ENCODE measurements around the gene PLAC1. TPM values are rescaled to one million over a fixed set of nuclear protein-coding genes. Genes with fewer than 3 reads are reported as not detected.

PLAC1 gene
- total and polyA plus RNA-seq, 4 donors, result 0.31 to 0.63 (median 0.47) TPM; not detected in 1

DNA sequence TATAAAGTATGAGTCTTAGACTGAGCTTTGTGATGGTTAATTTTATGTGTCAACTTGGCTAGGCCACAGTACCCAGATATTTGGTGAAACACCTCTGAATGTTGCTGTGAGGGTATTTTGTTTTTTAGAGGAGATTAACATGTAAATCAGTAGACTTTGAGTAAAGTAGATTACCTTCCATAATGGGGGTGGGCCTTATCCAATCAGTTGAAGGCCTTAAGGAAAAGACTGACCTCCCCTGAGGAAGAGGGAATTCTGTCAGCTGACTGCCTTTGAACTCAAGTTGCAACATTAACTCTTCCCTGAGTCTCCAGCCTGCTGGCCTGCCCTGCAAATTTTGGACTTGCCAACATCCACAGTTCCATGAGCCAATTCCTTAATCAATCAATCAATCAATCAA, 66.0 kb downstream of the PLAC1 start:
- H3K9me3 ChIP-seq (ENCODE audit: control insufficient read depth in 4 of 4, insufficient read depth in 3 of 4, low read length in 3 of 4), result no peaks in the 10 kb centered on the region
- H3K9ac ChIP-seq (ENCODE audit: insufficient read depth in 1 of 2, low read length in 2 of 2), result no peak overlapping the region
- H3K36me3 ChIP-seq (ENCODE audit: control insufficient read depth in 4 of 4, insufficient read depth in 4 of 4, low read length in 4 of 4), result no peaks in the 10 kb centered on the region
- H3K4me3 ChIP-seq, result no peak overlapping the region
- no peak for DNase-seq
- no peak for ATAC-seq (ENCODE audit: insufficient read depth, low FRiP score)
- H3K27me3 ChIP-seq (ENCODE audit: control insufficient read depth in 3 of 3, insufficient read depth in 3 of 3, low read length in 2 of 3), result peaks cover 0 to 8% (median 8%) of the 10 kb centered on the region in 3 donors
- no peak overlapping the region for H3K27ac ChIP-seq (ENCODE audit: low read depth in 1 of 2, low read length in 1 of 2)
- H3K4me1 ChIP-seq (ENCODE audit: control insufficient read depth in 5 of 5, insufficient read depth in 5 of 5, low read length in 5 of 5), result no peaks in the 10 kb centered on the region
- TF ChIP-seq, protein P1, sequence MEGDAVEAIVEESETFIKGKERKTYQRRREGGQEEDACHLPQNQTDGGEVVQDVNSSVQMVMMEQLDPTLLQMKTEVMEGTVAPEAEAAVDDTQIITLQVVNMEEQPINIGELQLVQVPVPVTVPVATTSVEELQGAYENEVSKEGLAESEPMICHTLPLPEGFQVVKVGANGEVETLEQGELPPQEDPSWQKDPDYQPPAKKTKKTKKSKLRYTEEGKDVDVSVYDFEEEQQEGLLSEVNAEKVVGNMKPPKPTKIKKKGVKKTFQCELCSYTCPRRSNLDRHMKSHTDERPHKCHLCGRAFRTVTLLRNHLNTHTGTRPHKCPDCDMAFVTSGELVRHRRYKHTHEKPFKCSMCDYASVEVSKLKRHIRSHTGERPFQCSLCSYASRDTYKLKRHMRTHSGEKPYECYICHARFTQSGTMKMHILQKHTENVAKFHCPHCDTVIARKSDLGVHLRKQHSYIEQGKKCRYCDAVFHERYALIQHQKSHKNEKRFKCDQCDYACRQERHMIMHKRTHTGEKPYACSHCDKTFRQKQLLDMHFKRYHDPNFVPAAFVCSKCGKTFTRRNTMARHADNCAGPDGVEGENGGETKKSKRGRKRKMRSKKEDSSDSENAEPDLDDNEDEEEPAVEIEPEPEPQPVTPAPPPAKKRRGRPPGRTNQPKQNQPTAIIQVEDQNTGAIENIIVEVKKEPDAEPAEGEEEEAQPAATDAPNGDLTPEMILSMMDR (IDR thresholded peaks at IDR 0.05; ENCODE audit: control extremely low read depth, extremely low read depth), result no peak

DNA sequence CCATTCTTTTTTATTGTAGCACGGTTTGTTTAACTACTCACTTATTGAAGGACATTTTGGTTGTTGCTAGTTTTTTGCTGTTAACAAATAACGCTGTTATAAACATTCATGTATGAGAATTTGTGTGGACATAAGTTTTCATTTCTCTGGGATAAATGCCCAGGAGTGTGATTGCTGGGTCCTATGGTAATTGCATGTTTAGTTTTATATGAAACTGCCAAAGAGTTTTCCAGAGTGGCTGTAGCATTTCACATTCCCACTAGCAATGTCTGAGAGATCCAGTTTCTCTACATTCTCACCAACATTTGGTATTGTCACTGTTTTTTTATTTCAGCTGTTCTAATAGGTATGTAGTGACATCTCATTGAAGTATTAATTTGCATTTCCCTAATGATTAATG, 66.8 kb downstream of the PLAC1 start:
- Histone ChIP-seq H3K9ac (ENCODE audit: insufficient read depth in 1 of 2, low read length in 2 of 2) (no peak overlapping the region), H3K36me3 (ENCODE audit: control insufficient read depth in 4 of 4, insufficient read depth in 4 of 4, low read length in 4 of 4) (no peaks in the 10 kb centered on the region), H3K4me1 (ENCODE audit: control insufficient read depth in 5 of 5, insufficient read depth in 5 of 5, low read length in 5 of 5) (no peaks in the 10 kb centered on the region), H3K9me3 (ENCODE audit: control insufficient read depth in 4 of 4, insufficient read depth in 3 of 4, low read length in 3 of 4) (no peaks in the 10 kb centered on the region), H3K4me3 (no peak overlapping the region), H3K27ac (ENCODE audit: low read depth in 1 of 2, low read length in 1 of 2) (no peak overlapping the region), H3K27me3 (ENCODE audit: control insufficient read depth in 3 of 3, insufficient read depth in 3 of 3, low read length in 2 of 3) (peaks cover 0 to 8% (median 8%) of the 10 kb centered on the region in 3 donors)
- DNase-seq, result peak in 2 of 3 donors; percentile 35 to 62
- TF ChIP-seq, protein P1 (IDR thresholded peaks at IDR 0.05; ENCODE audit: control extremely low read depth, extremely low read depth), result no peak
- WGBS, 2 donors, result 52 to 71% methylated on average over 2 of the region's 2 CpGs
- no peak for ATAC-seq (ENCODE audit: insufficient read depth, low FRiP score)

DNA sequence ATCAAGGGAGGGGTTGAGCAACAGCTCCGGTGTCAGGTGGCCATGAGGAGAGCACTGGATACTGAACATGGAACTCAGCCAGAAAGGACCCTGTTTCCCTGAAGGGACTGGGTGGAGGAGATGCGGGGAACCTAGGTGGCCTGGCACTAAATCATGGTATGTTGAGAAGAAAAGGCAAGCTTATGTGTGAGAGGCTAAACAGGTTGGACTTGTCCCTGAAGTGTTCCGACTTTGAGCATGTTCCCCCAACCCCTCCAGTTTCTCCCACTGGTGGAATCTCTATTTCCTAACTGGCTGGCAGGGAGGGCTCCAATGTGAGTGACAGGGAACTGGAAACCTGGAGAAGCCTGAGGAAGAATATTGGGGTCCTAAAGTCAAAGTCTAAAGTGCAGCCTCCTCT, 69.5 kb downstream of the PLAC1 start:
- H3K27me3 ChIP-seq (ENCODE audit: control insufficient read depth in 3 of 3, insufficient read depth in 3 of 3, low read length in 2 of 3), result peaks cover 0 to 11% (median 6%) of the 10 kb centered on the region in 3 donors
- no peaks in the 10 kb centered on the region for H3K4me1 ChIP-seq (ENCODE audit: control insufficient read depth in 5 of 5, insufficient read depth in 5 of 5, low read length in 5 of 5)
- H3K9me3 ChIP-seq (ENCODE audit: control insufficient read depth in 4 of 4, insufficient read depth in 3 of 4, low read length in 3 of 4), result no peaks in the 10 kb centered on the region
- H3K27ac ChIP-seq (ENCODE audit: low read depth in 1 of 2, low read length in 1 of 2), result no peak overlapping the region
- DNase-seq, result peak; percentile 33 to 75 (median 39)
- no peak overlapping the region for H3K4me3 ChIP-seq
- H3K36me3 ChIP-seq (ENCODE audit: control insufficient read depth in 4 of 4, insufficient read depth in 4 of 4, low read length in 4 of 4), result no peaks in the 10 kb centered on the region
- no peak for ATAC-seq (ENCODE audit: insufficient read depth, low FRiP score)
- TF ChIP-seq, protein P1 (IDR thresholded peaks at IDR 0.05; ENCODE audit: control extremely low read depth, extremely low read depth), result no peak
- 58 to 59% methylated on average over 3 of the region's 3 CpGs for WGBS, 2 donors
- no peak overlapping the region for H3K9ac ChIP-seq (ENCODE audit: insufficient read depth in 1 of 2, low read length in 2 of 2)

DNA sequence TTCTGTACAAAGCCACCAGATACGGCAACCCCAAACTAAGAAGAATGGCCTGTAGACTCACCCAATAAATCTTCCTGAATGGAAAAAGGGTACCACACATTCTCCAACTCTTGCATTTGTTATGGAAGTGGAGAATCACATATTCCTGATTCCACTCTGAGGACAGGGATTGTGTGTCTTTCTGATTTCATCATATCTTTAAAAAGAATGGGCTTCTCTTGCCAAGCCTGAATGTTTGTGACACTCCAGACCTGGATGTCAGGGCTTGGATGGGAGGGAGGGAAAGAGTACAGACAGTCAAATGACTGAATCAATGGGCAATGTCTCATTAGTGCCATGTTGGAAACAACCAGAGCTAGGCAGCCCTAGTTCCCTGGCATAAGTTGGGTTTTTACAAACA, 77.4 kb downstream of the PLAC1 start:
- no peak overlapping the region for H3K27ac ChIP-seq (ENCODE audit: low read depth in 1 of 2, low read length in 1 of 2)
- 92% methylated on average over 1 of the region's 1 CpG for WGBS, 2 donors
- no peaks in the 10 kb centered on the region for H3K36me3 ChIP-seq (ENCODE audit: control insufficient read depth in 4 of 4, insufficient read depth in 4 of 4, low read length in 4 of 4)
- no peak overlapping the region for H3K4me3 ChIP-seq
- TF ChIP-seq, protein P1 (IDR thresholded peaks at IDR 0.05; ENCODE audit: control extremely low read depth, extremely low read depth), result no peak
- no peak for ATAC-seq (ENCODE audit: insufficient read depth, low FRiP score)
- H3K9ac ChIP-seq (ENCODE audit: insufficient read depth in 1 of 2, low read length in 2 of 2), result no peak overlapping the region
- no peaks in the 10 kb centered on the region for H3K4me1 ChIP-seq (ENCODE audit: control insufficient read depth in 5 of 5, insufficient read depth in 5 of 5, low read length in 5 of 5)
- H3K9me3 ChIP-seq (ENCODE audit: control insufficient read depth in 4 of 4, insufficient read depth in 3 of 4, low read length in 3 of 4), result no peaks in the 10 kb centered on the region
- DNase-seq, result no peak
- H3K27me3 ChIP-seq (ENCODE audit: control insufficient read depth in 3 of 3, insufficient read depth in 3 of 3, low read length in 2 of 3), result peaks cover 0 to 12% (median 2%) of the 10 kb centered on the region in 3 donors
